ENCODE results near the gene CLDN14.

CLDN14 gene

GRCh38 chr21:36425286-36425685 lies 54.6 kb downstream of the CLDN14 start:
- in situ Hi-C loops (cut with HindIII; ENCODE audit: low sequenced_read_pairs), result no loop called here
- DNase-seq (ENCODE audit: low read depth, low spot score), result peak; percentile 46
- TF ChIP-seq CTCF (IDR thresholded peaks at IDR 0.05; ENCODE audit: low read depth, low read length), result no peak
- no peak overlapping the region for H3K4me3 ChIP-seq (ENCODE audit: low read depth, low read length)

- in situ Hi-C loops (cut with HindIII; ENCODE audit: low sequenced_read_pairs), result no loop called here
- no peak for TF ChIP-seq CTCF (IDR thresholded peaks at IDR 0.05; ENCODE audit: low read depth, low read length)
- DNase-seq (ENCODE audit: low read depth, low spot score), result no peak
- no peak overlapping the region for H3K4me3 ChIP-seq (ENCODE audit: low read depth, low read length)
Observed at GRCh38 chr21:36424592-36424991, 55.3 kb downstream of the CLDN14 start.

GRCh38 chr21:36423771-36424433 lies 56.0 kb downstream of the CLDN14 start:
- no peak overlapping the region for H3K4me3 ChIP-seq (ENCODE audit: low read depth, low read length)
- DNase-seq (ENCODE audit: low read depth, low spot score), result no peak
- TF ChIP-seq CTCF (IDR thresholded peaks at IDR 0.05; ENCODE audit: low read depth, low read length), result no peak
- in situ Hi-C loops (cut with HindIII; ENCODE audit: low sequenced_read_pairs), result no loop called here

GRCh38 chr21:36422279-36423098 lies 57.4 kb downstream of the CLDN14 start:
- in situ Hi-C loops (cut with HindIII; ENCODE audit: low sequenced_read_pairs), result no loop called here

GRCh38 chr21:36420571-36421339 lies 59.2 kb downstream of the CLDN14 start:
- H3K4me3 ChIP-seq (ENCODE audit: low read depth, low read length), result no peak overlapping the region
- no peak for DNase-seq (ENCODE audit: low read depth, low spot score)
- in situ Hi-C loops (cut with HindIII; ENCODE audit: low sequenced_read_pairs), result no loop called here
- TF ChIP-seq CTCF (IDR thresholded peaks at IDR 0.05; ENCODE audit: low read depth, low read length), result no peak

More at GRCh38 chr21:36422279-36423098, 57.4 kb downstream of the CLDN14 start:
- TF ChIP-seq CTCF (IDR thresholded peaks at IDR 0.05; ENCODE audit: low read depth, low read length), result peak; percentile 87
- H3K4me3 ChIP-seq (ENCODE audit: low read depth, low read length), result no peak overlapping the region
- DNase-seq (ENCODE audit: low read depth, low spot score), result peak; percentile 41

GRCh38 chr21:36419996-36420395 lies 59.9 kb downstream of the CLDN14 start:
- peak; percentile 82 for TF ChIP-seq CTCF (IDR thresholded peaks at IDR 0.05; ENCODE audit: low read depth, low read length)
- DNase-seq (ENCODE audit: low read depth, low spot score), result peak; percentile 90
- H3K4me3 ChIP-seq (ENCODE audit: low read depth, low read length), result no peak overlapping the region
- in situ Hi-C loops (cut with HindIII; ENCODE audit: low sequenced_read_pairs), result no loop called here
